Loucy (cell line): ENCODE results near the gene OR5D14.

Experiments used
- H2AFZ ChIP-seq: fragments of 200-600 bp; sonication (generic); 2 replicates; pipeline ENCODE4 v1.6.0; 2016; ENCODE audit warnings: antibody characterized with exemption, mild to moderate bottlenecking, low read length, moderate library complexity
- H3F3A ChIP-seq: fragments of 200-600 bp; 2 replicates; pipeline ENCODE4 v1.6.0; 2016; ENCODE audit warnings: antibody characterized with exemption, low read depth, mild to moderate bottlenecking
- H3K27me3 ChIP-seq: fragments of 200-600 bp; sonication (generic); 2 replicates; pipeline ENCODE4 v1.6.1; 2014; ENCODE audit warnings: low read length, mild to moderate bottlenecking; ENCODE audit not compliant: insufficient read depth, poor library complexity, severe bottlenecking
- H3K36me3 ChIP-seq: fragments of 200-600 bp; sonication (generic); 2 replicates; pipeline ENCODE4 v1.6.1; 2016; ENCODE audit warnings: low read length; ENCODE audit not compliant: insufficient read depth
- H3K4me1 ChIP-seq: fragments of 200-600 bp; sonication (generic); 2 replicates; pipeline ENCODE4 v1.5.1; 2014; ENCODE audit warnings: low read length, mild to moderate bottlenecking; ENCODE audit not compliant: insufficient read depth, poor library complexity, severe bottlenecking
- H3K4me2 ChIP-seq: fragments of 200-600 bp; sonication (generic); 2 replicates; pipeline ENCODE4 v1.6.0; 2014; ENCODE audit warnings: antibody characterized with exemption, low read length, low read depth, mild to moderate bottlenecking; ENCODE audit not compliant: poor library complexity, severe bottlenecking
- H3K4me3 ChIP-seq: fragments of 200-600 bp; sonication (generic); 2 replicates; pipeline ENCODE4 v1.5.1; 2014; ENCODE audit warnings: low read length, mild to moderate bottlenecking, mixed read lengths; ENCODE audit not compliant: poor library complexity, severe bottlenecking
- H3K79me2 ChIP-seq: fragments of 200-600 bp; sonication (generic); 2 replicates; pipeline ENCODE4 v1.6.1; 2014; ENCODE audit warnings: low read length; ENCODE audit not compliant: insufficient read depth
- H3K9ac ChIP-seq: fragments of 200-600 bp; sonication (generic); 2 replicates; pipeline ENCODE4 v1.6.0; 2014; ENCODE audit warnings: mild to moderate bottlenecking, low read depth, low read length, moderate library complexity; ENCODE audit not compliant: poor library complexity, severe bottlenecking
- H3K9me2 ChIP-seq: fragments of 200-600 bp; sonication (generic); replicated peaks from 2 replicates; pipeline ENCODE4 v1.6.1; 2016; ENCODE audit warnings: low read depth, low read length, mixed read lengths
- H3K9me3 ChIP-seq: fragments of 200-600 bp; sonication (generic); 2 replicates; pipeline ENCODE4 v1.6.1; 2014; ENCODE audit warnings: mild to moderate bottlenecking, antibody characterized with exemption, low read length, low read depth; ENCODE audit not compliant: insufficient read depth
- H4K20me1 ChIP-seq: fragments of 200-600 bp; sonication (generic); 2 replicates; pipeline ENCODE4 v1.6.0; 2014; ENCODE audit warnings: antibody characterized with exemption, low read length, mild to moderate bottlenecking; ENCODE audit not compliant: insufficient read depth, poor library complexity, severe bottlenecking
- CTCF ChIP-seq: fragments of 200-600 bp; sonication (generic); conservative IDR thresholded peaks from 2 replicates; pipeline ENCODE4 v1.5.1; 2014; ENCODE audit warnings: mild to moderate bottlenecking, antibody characterized with exemption, low read length
- EZH2phosphoT487 ChIP-seq: fragments of 200-600 bp; IDR thresholded peaks from 2 replicates; pipeline ENCODE4 v1.6.1; 2018; ENCODE audit warnings: antibody characterized with exemption, mild to moderate bottlenecking, moderate library complexity, borderline replicate concordance

Gene OR5D14

GRCh38 chr11:55795256-55795655 is at the start of gene OR5D14:
Gene OR5D14 (plus strand): TSS chr11:55795556. CDS start chr11:55795556, 0 bp downstream.
- H3K9ac ChIP-seq: no peak within 1 kb of the TSS
- H3K27me3 ChIP-seq: no peaks in the 10 kb centered on the region

GRCh38 chr11:55773138-55773537 is 22.2 kb upstream of the OR5D14 start, which contains the start of gene OR5D13:
Gene OR5D13 (plus strand): TSS chr11:55773438. CDS start chr11:55773438, 0 bp downstream.
- no peak within 1 kb of the TSS for H3K4me3 ChIP-seq
- no peak within 1 kb of the TSS for H2AFZ ChIP-seq
- no peaks in the 10 kb centered on the region for H3K9me3 ChIP-seq
- no peaks in the 10 kb centered on the region for H3K4me1 ChIP-seq
- H3K9me2 ChIP-seq: no peaks in the 10 kb centered on the region
- TF ChIP-seq CTCF: no peak
- TF ChIP-seq EZH2phosphoT487: no peak
- no peaks in the 10 kb centered on the region for H4K20me1 ChIP-seq
- no peaks in the 10 kb centered on the region for H3K79me2 ChIP-seq
- H3K4me2 ChIP-seq: no peak within 1 kb of the TSS
- no peaks in the 10 kb centered on the region for H3K36me3 ChIP-seq
- H3F3A ChIP-seq: no peaks in the 10 kb centered on the region
- no peak within 1 kb of the TSS for H3K9ac ChIP-seq
- H3K27me3 ChIP-seq: no peaks in the 10 kb centered on the region

More at GRCh38 chr11:55795256-55795655, at the start of gene OR5D14:
- Histone ChIP-seq H3K36me3 (no peaks in the 10 kb centered on the region), H3K9me3 (no peaks in the 10 kb centered on the region), H3F3A (no peaks in the 10 kb centered on the region), H3K4me1 (no peaks in the 10 kb centered on the region), H2AFZ (no peak within 1 kb of the TSS), H4K20me1 (no peaks in the 10 kb centered on the region), H3K9me2 (no peaks in the 10 kb centered on the region), H3K4me2 (no peak within 1 kb of the TSS), H3K79me2 (no peaks in the 10 kb centered on the region), H3K4me3 (no peak within 1 kb of the TSS)
- TF ChIP-seq CTCF (no peak), EZH2phosphoT487 (no peak)

GRCh38 chr11:55791606-55792005 is 3.8 kb upstream of the OR5D14 start:
- H3K4me2 ChIP-seq: no peak overlapping the region
- no peaks in the 10 kb centered on the region for H3K9me3 ChIP-seq
- H4K20me1 ChIP-seq: no peaks in the 10 kb centered on the region
- no peak overlapping the region for H2AFZ ChIP-seq
- no peak overlapping the region for H3K9ac ChIP-seq
- no peaks in the 10 kb centered on the region for H3K4me1 ChIP-seq
- H3K36me3 ChIP-seq: no peaks in the 10 kb centered on the region
- no peaks in the 10 kb centered on the region for H3K9me2 ChIP-seq
- H3K4me3 ChIP-seq: no peak overlapping the region
- H3F3A ChIP-seq: no peaks in the 10 kb centered on the region
- no peak for TF ChIP-seq CTCF
- no peak for TF ChIP-seq EZH2phosphoT487
- no peaks in the 10 kb centered on the region for H3K79me2 ChIP-seq
- no peaks in the 10 kb centered on the region for H3K27me3 ChIP-seq
